ENCODE measurements around the gene C20orf141. TPM values are rescaled to one million over a fixed set of nuclear protein-coding genes. Genes with fewer than 3 reads are reported as not detected.

The C20orf141 gene
- total RNA-seq, 1 donor from 2014 or later = not detected

DNA sequence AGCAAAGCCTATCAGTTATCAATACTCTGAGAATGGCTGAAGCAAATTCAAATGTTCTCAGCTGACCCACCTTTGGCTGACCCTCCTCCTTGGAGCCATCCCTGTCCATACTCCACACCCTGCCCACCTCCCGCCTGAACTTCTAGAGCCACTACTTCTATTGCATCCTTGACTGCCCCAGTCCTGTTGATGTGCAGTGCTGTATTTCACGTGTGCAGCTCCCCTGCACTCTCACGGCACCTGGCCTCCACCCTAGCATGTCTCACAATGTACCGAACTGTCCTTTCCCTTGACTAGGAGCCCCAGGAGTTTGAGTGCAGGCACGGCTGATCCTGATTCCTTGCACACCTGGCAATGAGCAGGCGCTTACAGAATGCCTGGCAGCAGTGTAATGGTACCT lies 21.3 kb upstream of the C20orf141 start:
- no peaks in the 10 kb centered on the region for H3K36me3 Mint-ChIP-seq
- H3K4me3 Mint-ChIP-seq = no peak overlapping the region
- no peak for DNase-seq (ENCODE audit: extremely low spot score, unreplicated experiment)
- H3K27me3 Mint-ChIP-seq = peaks cover 34% of the 10 kb centered on the region
- no peaks in the 10 kb centered on the region for H3K4me1 Mint-ChIP-seq (ENCODE audit: unreplicated experiment)
- H3K27ac Mint-ChIP-seq = no peak overlapping the region
- TF ChIP-seq, protein P1, sequence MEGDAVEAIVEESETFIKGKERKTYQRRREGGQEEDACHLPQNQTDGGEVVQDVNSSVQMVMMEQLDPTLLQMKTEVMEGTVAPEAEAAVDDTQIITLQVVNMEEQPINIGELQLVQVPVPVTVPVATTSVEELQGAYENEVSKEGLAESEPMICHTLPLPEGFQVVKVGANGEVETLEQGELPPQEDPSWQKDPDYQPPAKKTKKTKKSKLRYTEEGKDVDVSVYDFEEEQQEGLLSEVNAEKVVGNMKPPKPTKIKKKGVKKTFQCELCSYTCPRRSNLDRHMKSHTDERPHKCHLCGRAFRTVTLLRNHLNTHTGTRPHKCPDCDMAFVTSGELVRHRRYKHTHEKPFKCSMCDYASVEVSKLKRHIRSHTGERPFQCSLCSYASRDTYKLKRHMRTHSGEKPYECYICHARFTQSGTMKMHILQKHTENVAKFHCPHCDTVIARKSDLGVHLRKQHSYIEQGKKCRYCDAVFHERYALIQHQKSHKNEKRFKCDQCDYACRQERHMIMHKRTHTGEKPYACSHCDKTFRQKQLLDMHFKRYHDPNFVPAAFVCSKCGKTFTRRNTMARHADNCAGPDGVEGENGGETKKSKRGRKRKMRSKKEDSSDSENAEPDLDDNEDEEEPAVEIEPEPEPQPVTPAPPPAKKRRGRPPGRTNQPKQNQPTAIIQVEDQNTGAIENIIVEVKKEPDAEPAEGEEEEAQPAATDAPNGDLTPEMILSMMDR (conservative IDR thresholded peaks at IDR 0.05) = no peak
- no peaks in the 10 kb centered on the region for H3K9me3 Mint-ChIP-seq

DNA sequence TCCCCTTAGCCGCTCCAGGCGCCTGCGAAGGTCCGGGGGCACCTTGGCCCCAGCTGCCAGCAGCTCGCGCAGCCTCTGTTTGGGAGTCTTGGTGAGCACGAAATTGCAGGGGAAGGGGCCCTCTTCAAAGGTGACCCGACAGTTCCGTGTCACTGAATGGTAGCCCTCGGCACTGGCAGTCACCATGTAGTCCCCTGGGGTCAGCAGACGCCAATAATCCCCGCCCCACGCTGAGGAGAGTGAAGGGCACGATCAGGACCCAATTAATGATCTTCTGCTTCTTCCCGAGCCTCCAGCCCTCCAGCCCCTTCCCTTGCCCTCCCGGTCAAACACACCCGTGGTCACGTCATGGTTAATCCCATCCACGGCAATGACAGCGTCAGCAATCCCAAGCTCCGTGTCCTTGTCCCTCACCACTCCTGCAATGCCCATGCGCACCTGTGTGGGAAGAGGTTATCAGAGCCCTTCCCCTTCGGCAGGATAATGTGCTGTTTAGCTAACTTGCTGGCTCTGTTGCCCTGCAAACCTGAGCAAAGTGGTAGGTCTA lies 20.5 kb upstream of the C20orf141 start:
- H3K27ac Mint-ChIP-seq = no peak overlapping the region
- H3K36me3 Mint-ChIP-seq = peaks cover 5% of the 10 kb centered on the region
- no peak for DNase-seq (ENCODE audit: extremely low spot score, unreplicated experiment)
- H3K27me3 Mint-ChIP-seq = peaks cover 36% of the 10 kb centered on the region
- no peak overlapping the region for H3K4me3 Mint-ChIP-seq
- TF ChIP-seq, protein P1 (conservative IDR thresholded peaks at IDR 0.05) = no peak
- peaks cover 6% of the 10 kb centered on the region for H3K4me1 Mint-ChIP-seq (ENCODE audit: unreplicated experiment)
- H3K9me3 Mint-ChIP-seq = no peaks in the 10 kb centered on the region

DNA sequence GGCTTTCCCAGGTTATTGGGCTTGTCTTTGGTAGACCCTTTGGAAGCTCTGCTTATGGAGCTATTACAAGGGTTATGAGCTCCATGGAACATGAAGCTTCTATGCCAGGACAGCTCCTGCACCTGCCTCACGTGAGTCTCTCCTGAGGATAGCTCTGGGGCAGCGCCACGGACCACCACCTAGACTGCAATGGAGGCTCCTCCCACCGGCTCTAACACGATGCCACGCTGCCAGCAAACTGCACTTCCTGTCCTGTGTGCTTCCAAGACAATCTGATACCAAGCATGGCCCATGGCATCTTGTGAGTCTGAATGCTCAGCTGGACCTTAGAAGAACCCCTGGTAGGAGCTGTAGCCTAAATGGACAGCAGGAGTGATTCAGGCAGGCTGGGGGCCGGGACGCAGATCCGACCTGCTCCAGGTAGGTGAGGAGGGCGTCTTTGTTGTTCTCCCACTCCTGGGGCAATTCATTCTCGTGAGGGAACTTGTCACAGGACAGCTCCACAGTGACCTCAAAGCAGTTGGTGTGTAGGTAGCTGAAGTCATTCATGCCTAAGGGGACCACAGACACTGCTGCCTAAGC lies 19.8 kb upstream of the C20orf141 start:
- peaks cover 13% of the 10 kb centered on the region for H3K4me1 Mint-ChIP-seq (ENCODE audit: unreplicated experiment)
- DNase-seq (ENCODE audit: extremely low spot score, unreplicated experiment) = no peak
- H3K27me3 Mint-ChIP-seq = peaks cover 39% of the 10 kb centered on the region
- peaks cover 5% of the 10 kb centered on the region for H3K36me3 Mint-ChIP-seq
- no peaks in the 10 kb centered on the region for H3K9me3 Mint-ChIP-seq
- H3K4me3 Mint-ChIP-seq = no peak overlapping the region
- no peak overlapping the region for H3K27ac Mint-ChIP-seq
- TF ChIP-seq, protein P1 (conservative IDR thresholded peaks at IDR 0.05) = no peak

DNA sequence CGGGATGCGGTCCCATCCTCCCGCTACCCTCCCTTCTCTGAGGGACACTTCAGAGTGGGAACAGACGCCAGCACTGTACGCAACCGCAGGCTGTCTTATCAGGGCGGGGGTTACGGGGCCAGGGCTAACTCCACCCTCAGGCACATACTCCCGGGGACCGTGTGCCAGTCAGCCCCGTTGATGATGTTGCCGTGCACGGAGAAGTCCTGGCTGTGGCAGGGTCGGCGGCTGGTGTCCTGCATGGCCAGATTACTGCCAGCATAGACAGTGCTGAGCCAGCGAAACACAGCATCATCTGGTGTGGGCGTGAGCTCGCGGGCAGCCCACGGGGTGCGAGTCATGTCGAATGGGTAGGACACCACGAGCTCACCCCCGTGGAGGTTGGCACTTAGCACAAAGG lies 19.3 kb upstream of the C20orf141 start:
- Mint-ChIP-seq H3K27me3 (peaks cover 38% of the 10 kb centered on the region), H3K4me3 (no peak overlapping the region), H3K27ac (no peak overlapping the region)

DNA sequence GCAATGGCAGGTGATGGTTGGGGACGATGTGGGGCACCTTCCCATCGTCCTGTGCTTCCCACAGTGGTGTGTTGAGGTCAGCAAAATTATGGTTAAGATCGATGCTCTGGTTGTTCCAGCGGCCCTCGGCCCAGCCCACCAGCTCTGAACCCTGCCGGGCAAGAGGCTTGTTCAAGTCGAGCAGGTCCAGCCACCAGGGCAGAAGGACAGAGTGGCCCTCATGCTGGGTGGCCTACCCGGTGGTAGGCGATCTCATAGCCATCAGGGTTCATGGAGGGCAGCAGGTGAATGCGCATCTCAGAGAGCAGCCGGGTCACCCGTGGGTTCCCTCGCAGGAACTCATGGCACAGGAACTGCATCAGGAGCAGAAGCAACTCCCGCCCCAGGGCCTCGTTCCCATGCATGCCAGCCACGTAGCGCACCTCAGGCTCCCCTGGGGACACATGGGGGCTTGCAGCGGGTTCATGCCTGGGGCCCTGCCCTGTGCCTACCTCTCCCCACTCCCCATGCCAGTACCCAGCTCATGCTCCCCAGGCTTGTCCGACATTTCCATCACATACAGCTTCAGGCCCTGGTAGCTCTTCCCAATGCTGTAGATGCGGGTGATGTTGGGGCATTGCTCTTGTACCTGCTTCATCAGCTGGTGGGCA lies 18.7 kb upstream of the C20orf141 start:
- Mint-ChIP-seq H3K4me1 (ENCODE audit: unreplicated experiment) (peaks cover 21% of the 10 kb centered on the region), H3K27me3 (peaks cover 43% of the 10 kb centered on the region), H3K4me3 (no peak overlapping the region), H3K27ac (no peak overlapping the region), H3K36me3 (peaks cover 5% of the 10 kb centered on the region), H3K9me3 (no peaks in the 10 kb centered on the region)
- DNase-seq (ENCODE audit: extremely low spot score, unreplicated experiment) = no peak
- TF ChIP-seq, protein P1 (conservative IDR thresholded peaks at IDR 0.05) = no peak

More for the DNA sequence above, 19.3 kb upstream of the C20orf141 start:
- no peak for DNase-seq (ENCODE audit: extremely low spot score, unreplicated experiment)
- TF ChIP-seq, protein P1 (conservative IDR thresholded peaks at IDR 0.05) = no peak
- Mint-ChIP-seq H3K36me3 (peaks cover 5% of the 10 kb centered on the region), H3K9me3 (no peaks in the 10 kb centered on the region), H3K4me1 (ENCODE audit: unreplicated experiment) (peaks cover 15% of the 10 kb centered on the region)
